ENCODE data around the gene C1QTNF6.

GRCh38 chr22:37164505-37164887, 23.6 kb downstream of the C1QTNF6 start:
- TF ChIP-seq POLR2AphosphoS5 (IDR thresholded peaks at IDR 0.05; ENCODE audit: low read depth), result no peak
- TF ChIP-seq, protein P1, sequence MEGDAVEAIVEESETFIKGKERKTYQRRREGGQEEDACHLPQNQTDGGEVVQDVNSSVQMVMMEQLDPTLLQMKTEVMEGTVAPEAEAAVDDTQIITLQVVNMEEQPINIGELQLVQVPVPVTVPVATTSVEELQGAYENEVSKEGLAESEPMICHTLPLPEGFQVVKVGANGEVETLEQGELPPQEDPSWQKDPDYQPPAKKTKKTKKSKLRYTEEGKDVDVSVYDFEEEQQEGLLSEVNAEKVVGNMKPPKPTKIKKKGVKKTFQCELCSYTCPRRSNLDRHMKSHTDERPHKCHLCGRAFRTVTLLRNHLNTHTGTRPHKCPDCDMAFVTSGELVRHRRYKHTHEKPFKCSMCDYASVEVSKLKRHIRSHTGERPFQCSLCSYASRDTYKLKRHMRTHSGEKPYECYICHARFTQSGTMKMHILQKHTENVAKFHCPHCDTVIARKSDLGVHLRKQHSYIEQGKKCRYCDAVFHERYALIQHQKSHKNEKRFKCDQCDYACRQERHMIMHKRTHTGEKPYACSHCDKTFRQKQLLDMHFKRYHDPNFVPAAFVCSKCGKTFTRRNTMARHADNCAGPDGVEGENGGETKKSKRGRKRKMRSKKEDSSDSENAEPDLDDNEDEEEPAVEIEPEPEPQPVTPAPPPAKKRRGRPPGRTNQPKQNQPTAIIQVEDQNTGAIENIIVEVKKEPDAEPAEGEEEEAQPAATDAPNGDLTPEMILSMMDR (IDR thresholded peaks at IDR 0.05; ENCODE audit: insufficient read depth, low read length), result no peak
- no peak for TF ChIP-seq REST (IDR thresholded peaks at IDR 0.05; ENCODE audit: insufficient replicate concordance, low read depth)
- no peak for TF ChIP-seq GABPA (IDR thresholded peaks at IDR 0.05; ENCODE audit: low read depth)
